SU-DHL-6 (cell line): Measurements from ENCODE around the gene POU6F1.

ENCODE experiments used
- H2AFZ ChIP-seq: fragments of 200-600 bp; sonication (generic); 2 replicates; pipeline ENCODE4 v1.6.1; 2014; ENCODE audit warnings: low read depth, mild to moderate bottlenecking, moderate library complexity, mixed read lengths, antibody characterized with exemption, low read length; ENCODE audit not compliant: severe bottlenecking
- H3F3A ChIP-seq: fragments of 200-600 bp; shearing (Covaris generic); 2 replicates; pipeline ENCODE4 v1.6.0; 2016; ENCODE audit warnings: antibody characterized with exemption, mild to moderate bottlenecking; ENCODE audit not compliant: insufficient read depth
- H3K27ac ChIP-seq: fragments of 200-600 bp; sonication (generic); 2 replicates; pipeline ENCODE4 v1.5.1; 2016; ENCODE audit warnings: low read depth, mild to moderate bottlenecking, low read length, moderate library complexity, mixed read lengths
- H3K27me3 ChIP-seq: fragments of 200-600 bp; sonication (generic), shearing (Covaris generic); 2 replicates; pipeline ENCODE4 v1.6.0; 2014; ENCODE audit warnings: mild to moderate bottlenecking, low read length
- H3K36me3 ChIP-seq: fragments of 200-600 bp; sonication (generic); 2 replicates; pipeline ENCODE4 v1.6.1; 2014; ENCODE audit warnings: mild to moderate bottlenecking, low read length, mixed read lengths
- H3K4me2 ChIP-seq: fragments of 300-600, 200-600 bp; shearing (Covaris generic), sonication (generic); 2 replicates; pipeline ENCODE4 v1.6.0; 2014; ENCODE audit warnings: low read length, low read depth, mild to moderate bottlenecking; ENCODE audit not compliant: poor library complexity, severe bottlenecking
- H3K4me3 ChIP-seq: fragments of 200-600 bp; sonication (generic); 2 replicates; pipeline ENCODE4 v1.5.1; 2014; ENCODE audit warnings: antibody characterized with exemption, low read length, mild to moderate bottlenecking, mixed read lengths; ENCODE audit not compliant: insufficient read depth, poor library complexity, severe bottlenecking
- H3K79me2 ChIP-seq: fragments of 200-600 bp; sonication (generic); 2 replicates; pipeline ENCODE4 v1.6.1; 2014; ENCODE audit warnings: mild to moderate bottlenecking, low read length, moderate library complexity; ENCODE audit not compliant: insufficient read depth
- H3K9ac ChIP-seq: fragments of 200-600 bp; sonication (generic); 2 replicates; pipeline ENCODE4 v1.7.0; 2014; ENCODE audit warnings: mild to moderate bottlenecking, low read length
- H3K9me2 ChIP-seq: fragments of 200-600 bp; sonication (generic); replicated peaks from 2 replicates; pipeline ENCODE4 v1.6.1; 2014; ENCODE audit warnings: low read length; ENCODE audit not compliant: insufficient read depth
- H3K9me3 ChIP-seq: fragments of 200-600 bp; sonication (generic); 2 replicates; pipeline ENCODE4 v1.6.1; 2014; ENCODE audit warnings: low read length, mixed read lengths; ENCODE audit not compliant: insufficient read depth
- H4K20me1 ChIP-seq: fragments of 200-600 bp; sonication (generic); 2 replicates; pipeline ENCODE4 v1.6.1; 2014; ENCODE audit warnings: low read depth, mild to moderate bottlenecking, antibody characterized with exemption, low read length, moderate library complexity, mixed read lengths
- CTCF ChIP-seq: fragments of 200-600 bp; sonication (generic); IDR thresholded peaks from one replicate; pipeline ENCODE4 v1.5.1; 2017; ENCODE audit warnings: antibody characterized with exemption, mild to moderate bottlenecking, low read length, moderate library complexity; ENCODE audit not compliant: insufficient read depth, poor library complexity, severe bottlenecking
- EZH2phosphoT487 ChIP-seq: fragments of 200-600 bp; sonication (generic), shearing (Covaris generic); conservative IDR thresholded peaks from 2 replicates; pipeline ENCODE4 v1.6.1; 2018; ENCODE audit warnings: mild to moderate bottlenecking, antibody characterized with exemption, low read length, moderate library complexity, mixed read lengths

POU6F1 gene

GRCh38 chr12:51196547-51196946, 21.3 kb downstream of the POU6F1 start:
- TF ChIP-seq EZH2phosphoT487 (no peak), CTCF (no peak)
- H3K27me3 ChIP-seq, result no peaks in the 10 kb centered on the region
- H2AFZ ChIP-seq, result no peak overlapping the region
- H3F3A ChIP-seq, result no peaks in the 10 kb centered on the region
- H3K79me2 ChIP-seq, result no peaks in the 10 kb centered on the region
- no peak overlapping the region for H3K9ac ChIP-seq
- H3K27ac ChIP-seq, result no peak overlapping the region
- H3K36me3 ChIP-seq, result no peaks in the 10 kb centered on the region
- no peak overlapping the region for H3K4me2 ChIP-seq
- no peaks in the 10 kb centered on the region for H3K9me3 ChIP-seq
- no peaks in the 10 kb centered on the region for H3K9me2 ChIP-seq
- H4K20me1 ChIP-seq, result no peaks in the 10 kb centered on the region
- H3K4me3 ChIP-seq, result no peak overlapping the region

GRCh38 chr12:51195841-51196240, 22.0 kb downstream of the POU6F1 start:
- H3K9me2 ChIP-seq, result no peaks in the 10 kb centered on the region
- H3K27ac ChIP-seq, result no peak overlapping the region
- no peaks in the 10 kb centered on the region for H3K27me3 ChIP-seq
- H3K9me3 ChIP-seq, result no peaks in the 10 kb centered on the region
- H2AFZ ChIP-seq, result no peak overlapping the region
- no peak overlapping the region for H3K9ac ChIP-seq
- H3F3A ChIP-seq, result no peaks in the 10 kb centered on the region
- no peaks in the 10 kb centered on the region for H3K79me2 ChIP-seq
- H3K4me2 ChIP-seq, result no peak overlapping the region
- H3K4me3 ChIP-seq, result no peak overlapping the region
- TF ChIP-seq CTCF, result no peak
- TF ChIP-seq EZH2phosphoT487, result no peak
- no peaks in the 10 kb centered on the region for H3K36me3 ChIP-seq
- H4K20me1 ChIP-seq, result no peaks in the 10 kb centered on the region

GRCh38 chr12:51192284-51192671, 25.6 kb downstream of the POU6F1 start:
- no peaks in the 10 kb centered on the region for H3K9me3 ChIP-seq
- TF ChIP-seq EZH2phosphoT487 (no peak), CTCF (no peak)
- no peak overlapping the region for H3K27ac ChIP-seq
- H3K36me3 ChIP-seq, result no peaks in the 10 kb centered on the region
- H3K27me3 ChIP-seq, result no peaks in the 10 kb centered on the region
- H3K9me2 ChIP-seq, result no peaks in the 10 kb centered on the region
- no peaks in the 10 kb centered on the region for H4K20me1 ChIP-seq
- no peak overlapping the region for H3K4me2 ChIP-seq
- H3K9ac ChIP-seq, result no peak overlapping the region
- H2AFZ ChIP-seq, result no peak overlapping the region
- H3K4me3 ChIP-seq, result no peak overlapping the region
- no peaks in the 10 kb centered on the region for H3K79me2 ChIP-seq
- no peaks in the 10 kb centered on the region for H3F3A ChIP-seq
